ENCODE measurements around the gene COL4A1.

Gene COL4A1

GRCh38 chr13:110306960-110307766, at the start of gene COL4A1, which contains the start of gene COL4A2:
Gene COL4A1, minus strand, starts transcription at chr13:110307157. Its CDS starts 130 bp downstream, at chr13:110307027.
Gene COL4A2, plus strand, starts transcription at chr13:110307284. Its CDS starts 620 bp downstream, at chr13:110307904.
- no peak for DNase-seq (ENCODE audit: low read depth)

GRCh38 chr13:110356362-110356761, 49.4 kb upstream of the COL4A1 start:
- DNase-seq (ENCODE audit: low read depth): no peak

- no peak for DNase-seq (ENCODE audit: low read depth)
Observed at GRCh38 chr13:110354715-110355473, 47.9 kb upstream of the COL4A1 start.

DNA sequence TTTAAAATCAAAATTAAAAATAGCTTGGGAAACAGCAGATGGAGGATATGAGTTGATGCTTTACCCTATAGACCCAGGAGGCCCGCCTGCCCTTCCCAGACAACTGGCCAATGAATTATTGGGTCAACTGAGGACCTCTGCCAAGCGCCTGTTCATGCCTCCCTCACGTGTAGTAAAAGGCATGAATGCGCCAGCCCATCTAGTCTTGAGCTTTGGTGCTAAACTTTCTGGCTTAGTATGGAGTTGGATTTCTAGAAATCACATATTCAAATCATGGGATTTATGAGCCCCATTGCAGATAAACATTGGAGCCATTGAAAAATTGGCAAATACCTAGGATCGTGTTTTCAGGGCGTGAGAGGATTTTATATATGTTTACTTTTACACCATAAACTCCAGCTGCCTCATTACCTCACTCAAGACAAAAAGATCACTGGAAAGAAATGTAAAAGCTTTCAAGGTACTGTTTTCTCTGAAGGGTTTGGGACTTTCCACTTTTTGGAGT, 47.2 kb upstream of the COL4A1 start:
- no peak for DNase-seq (ENCODE audit: low read depth)

- no peak for DNase-seq (ENCODE audit: low read depth)
Observed at GRCh38 chr13:110353339-110353977, 46.5 kb upstream of the COL4A1 start.

GRCh38 chr13:110352735-110353134, 45.8 kb upstream of the COL4A1 start:
- no peak for DNase-seq (ENCODE audit: low read depth)

DNA sequence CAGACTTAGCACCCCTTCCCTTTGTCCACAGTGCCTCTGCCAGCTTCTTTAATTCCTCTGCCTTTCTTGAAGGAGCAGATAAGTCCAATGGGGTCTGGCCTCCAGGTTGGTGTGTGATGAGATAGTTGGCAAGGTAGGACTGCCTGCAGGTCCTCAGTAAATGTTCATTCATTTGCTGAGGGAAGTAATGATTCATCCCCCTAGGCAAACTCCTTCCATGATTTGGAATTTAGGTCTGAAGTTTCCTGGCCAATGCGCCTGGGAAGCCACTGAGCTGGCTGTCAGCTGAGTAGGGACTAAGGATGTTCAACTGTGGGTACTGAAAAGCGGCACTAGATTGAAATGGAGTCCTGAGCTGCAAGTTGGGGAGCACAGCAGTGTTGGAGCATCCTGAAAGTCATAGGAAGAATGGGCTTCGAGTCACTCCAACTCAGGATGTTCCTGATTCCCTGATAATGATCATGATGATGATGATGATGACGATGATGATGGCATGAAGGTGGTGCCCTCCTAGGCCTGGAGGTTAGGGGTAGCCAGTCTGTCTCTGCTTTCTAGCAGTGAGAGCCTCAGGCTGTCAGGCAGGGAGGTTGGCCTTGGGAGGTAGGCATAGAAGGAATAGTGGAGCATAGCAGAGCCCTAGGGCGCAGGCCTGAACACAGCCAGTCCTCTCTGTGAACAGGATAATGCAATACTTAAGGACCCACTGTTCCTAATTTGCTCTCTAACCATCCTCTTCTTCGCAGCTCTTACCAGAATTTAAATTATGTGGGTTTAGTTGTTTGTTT, 44.9 kb upstream of the COL4A1 start:
- DNase-seq (ENCODE audit: low read depth): no peak

DNA sequence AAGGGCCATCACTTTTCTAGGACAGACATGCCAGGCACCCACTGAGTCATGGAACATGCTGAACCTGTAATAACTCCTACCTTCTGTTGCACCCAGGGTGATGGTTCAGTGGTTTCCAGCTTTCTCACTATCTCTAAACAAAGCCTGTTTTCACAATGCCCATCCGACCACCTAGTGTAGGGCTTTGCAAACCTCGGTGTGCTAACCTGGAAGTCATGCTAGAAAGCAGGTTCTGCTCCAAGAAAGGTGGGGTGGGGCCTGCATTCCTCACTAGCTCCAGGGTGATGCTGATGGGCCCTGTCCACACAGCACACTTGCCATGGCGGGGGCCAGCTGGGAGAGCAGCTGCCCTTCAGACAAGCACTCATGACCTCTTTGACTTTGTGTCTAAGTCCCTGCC, 43.6 kb upstream of the COL4A1 start:
- DNase-seq (ENCODE audit: low read depth): no peak

DNA sequence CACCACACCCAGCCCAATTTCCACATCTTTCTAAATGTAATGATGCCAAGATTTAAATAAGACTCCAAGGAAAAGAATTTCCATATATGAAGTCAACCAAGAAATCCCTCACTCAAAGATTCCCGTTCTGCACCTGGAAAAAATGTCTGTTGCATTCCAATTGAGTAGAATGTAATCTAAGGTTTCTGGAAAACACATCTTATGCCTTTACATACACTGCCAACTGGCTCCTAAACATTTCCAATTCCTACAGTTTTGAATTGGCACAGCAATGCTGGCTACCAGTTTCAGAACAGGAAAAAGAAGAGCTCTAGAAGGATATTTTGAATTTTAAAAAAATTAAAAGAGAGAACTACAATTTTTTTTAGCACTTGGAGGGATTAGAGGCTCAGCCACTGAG, 43.1 kb upstream of the COL4A1 start:
- DNase-seq (ENCODE audit: low read depth): no peak

DNA sequence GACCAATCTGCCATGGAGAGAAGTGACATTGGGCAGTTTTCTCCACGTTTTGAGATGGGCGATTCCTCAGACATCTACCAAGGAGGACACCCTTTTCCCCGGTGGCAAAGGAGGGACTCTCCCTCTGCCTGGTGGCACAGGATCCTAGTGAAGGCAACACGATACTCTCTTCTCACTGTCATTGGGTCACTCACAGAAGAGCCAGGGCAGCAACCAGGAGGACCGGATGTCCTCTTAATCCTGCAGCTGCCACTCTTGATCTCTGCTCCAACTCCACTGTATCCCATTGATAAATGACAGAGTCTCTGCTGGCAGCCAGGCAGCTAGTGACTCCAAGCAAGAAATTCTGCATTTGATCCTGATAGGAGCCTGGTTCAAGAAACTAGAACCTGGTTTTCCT, 42.3 kb upstream of the COL4A1 start:
- no peak for DNase-seq (ENCODE audit: low read depth)

- DNase-seq (ENCODE audit: low read depth): no peak
Observed at GRCh38 chr13:110348309-110349105, 41.5 kb upstream of the COL4A1 start.

DNA sequence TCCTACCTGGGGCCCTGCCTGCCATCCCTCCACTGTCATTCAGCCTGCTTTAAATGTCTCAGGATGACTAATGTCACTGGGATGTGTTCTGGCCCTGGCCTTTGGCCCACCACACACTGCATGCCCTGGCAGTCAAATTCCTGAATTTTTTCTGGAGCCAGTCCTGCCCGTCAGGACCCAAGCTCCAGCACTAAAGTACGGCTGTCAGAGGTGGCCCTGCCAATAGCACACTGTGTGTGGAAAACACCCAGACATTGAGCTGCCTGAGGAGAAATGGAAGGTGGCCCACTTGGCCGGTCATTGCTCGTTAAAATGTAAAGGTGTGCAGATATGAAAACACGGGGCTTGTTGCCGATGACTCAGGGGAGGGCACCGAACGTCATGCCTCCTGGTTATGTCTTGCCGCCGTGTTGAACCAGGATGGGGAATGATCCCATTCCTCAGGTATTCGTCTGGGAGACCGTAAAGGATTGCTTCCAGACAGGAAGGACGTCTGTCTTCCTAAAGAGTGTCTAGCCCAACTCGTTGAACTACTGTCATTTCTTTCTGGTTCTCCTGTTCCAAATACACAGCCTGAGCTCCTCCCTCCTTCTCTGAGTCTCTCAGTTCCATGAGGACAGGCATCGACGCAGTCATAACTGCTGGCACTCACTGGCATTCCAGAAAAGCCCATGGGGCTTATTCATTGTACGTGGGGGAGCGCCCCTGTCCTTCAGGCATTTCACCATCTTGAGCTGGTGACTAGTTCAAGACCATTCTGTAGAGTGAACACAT, 40.8 kb upstream of the COL4A1 start:
- DNase-seq (ENCODE audit: low read depth): no peak

DNA sequence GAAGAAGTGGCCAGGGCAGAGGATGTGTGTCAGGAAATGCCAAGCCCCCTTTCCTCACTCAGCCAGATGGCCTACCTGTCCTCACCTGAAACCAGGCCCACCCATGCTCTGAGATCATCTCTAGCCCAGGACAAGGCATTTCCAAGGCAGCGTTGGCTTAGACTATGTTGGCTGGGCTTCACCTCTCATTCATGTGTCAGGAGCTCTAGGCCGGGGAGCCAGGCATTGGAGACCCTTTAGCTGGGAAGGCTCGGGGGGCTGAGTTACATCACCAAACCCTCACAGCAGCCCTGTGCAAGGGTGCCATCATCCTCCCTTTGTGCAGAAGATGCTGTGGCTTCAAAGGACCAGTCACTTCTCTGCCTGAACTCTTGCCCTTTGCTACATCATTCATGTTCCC, 40.1 kb upstream of the COL4A1 start:
- no peak for DNase-seq (ENCODE audit: low read depth)

GRCh38 chr13:110346661-110347067, 39.7 kb upstream of the COL4A1 start:
- no peak for DNase-seq (ENCODE audit: low read depth)

DNA sequence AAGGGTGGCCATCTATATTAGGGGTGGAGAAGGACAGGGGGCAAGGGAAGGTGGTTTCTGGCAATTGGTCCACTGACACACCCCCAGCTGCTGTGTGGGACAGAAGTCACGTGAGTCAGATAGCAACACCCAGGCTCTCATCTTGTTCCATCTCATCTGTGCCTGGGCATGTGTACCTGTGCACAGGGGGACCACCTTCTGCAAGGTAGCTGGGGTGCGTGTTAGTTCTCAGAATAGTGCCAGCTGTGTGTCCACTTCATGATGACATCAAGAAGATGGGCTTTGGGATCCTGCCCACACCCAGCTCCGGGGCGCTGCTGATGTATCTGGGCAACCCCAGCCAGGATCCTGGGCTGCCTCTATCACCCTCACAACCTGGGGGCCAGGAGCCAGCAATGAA, 38.7 kb upstream of the COL4A1 start:
- no peak for DNase-seq (ENCODE audit: low read depth)

DNA sequence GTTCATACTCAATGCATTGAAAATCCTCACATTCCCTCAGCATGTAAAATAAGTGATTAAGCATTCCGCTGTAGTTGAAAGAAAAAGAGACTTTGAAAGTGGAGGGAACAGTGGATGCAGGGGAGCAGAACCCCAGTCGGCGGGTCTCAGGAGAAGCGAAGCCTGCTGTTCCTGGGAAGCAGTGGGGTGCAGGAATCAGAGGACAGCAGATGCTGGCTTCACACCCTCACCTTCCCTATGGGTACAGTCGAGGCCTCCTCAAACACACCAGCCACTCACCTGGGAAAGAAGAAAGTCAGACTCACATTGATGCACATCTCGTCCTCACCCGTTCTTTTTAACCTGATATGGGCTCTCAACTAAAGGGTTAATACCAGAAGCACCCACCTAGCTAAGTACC, 38.3 kb upstream of the COL4A1 start:
- no peak for DNase-seq (ENCODE audit: low read depth)

DNA sequence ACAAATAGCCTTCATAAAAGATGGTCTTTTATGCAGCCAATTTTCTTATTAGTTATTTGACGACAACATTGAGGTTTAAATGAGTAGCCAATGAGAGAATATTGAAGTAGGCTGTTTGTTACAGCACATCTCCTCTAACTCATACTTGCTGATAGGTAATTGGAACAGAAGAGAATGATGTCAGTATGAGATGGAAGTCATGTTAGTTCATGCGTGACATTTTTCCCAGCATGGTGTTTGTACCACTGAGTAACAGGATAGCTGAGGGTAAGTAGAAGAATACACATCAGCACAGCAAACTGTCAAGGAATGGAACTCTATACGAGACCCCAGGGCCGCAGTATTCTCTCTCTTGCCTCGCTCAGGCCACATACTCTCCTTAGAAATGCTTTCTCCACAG, 37.4 kb upstream of the COL4A1 start:
- DNase-seq (ENCODE audit: low read depth): no peak

DNA sequence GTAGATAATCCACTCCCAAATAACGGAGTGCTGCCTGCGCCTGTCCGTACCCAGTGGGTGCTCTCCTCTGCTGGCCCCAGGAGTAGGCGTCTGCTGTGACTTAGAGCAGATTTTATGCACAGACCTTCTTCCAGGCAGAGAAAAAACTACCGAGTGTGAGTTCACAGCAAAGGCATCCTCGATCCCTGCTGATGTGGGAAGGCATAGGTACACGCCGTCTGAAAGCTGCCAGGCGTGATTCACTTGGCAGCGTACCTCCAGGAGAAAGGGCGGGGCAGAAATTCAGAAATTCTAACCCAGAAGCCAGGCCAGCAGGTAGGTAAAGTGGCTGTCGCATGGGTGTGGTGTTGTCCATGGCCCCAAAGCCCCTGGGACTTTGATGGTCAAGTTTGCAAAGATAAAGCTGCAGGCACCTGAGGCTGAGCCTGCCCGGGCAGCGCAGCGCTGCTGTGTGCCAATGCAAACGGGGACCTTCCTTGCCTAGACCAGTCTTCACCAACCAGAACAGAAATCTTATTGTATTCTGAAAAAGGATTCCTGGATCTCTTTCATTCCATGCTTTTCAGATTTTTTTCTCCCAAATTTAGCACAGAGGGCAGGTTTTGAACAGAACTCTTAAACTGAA, 36.4 kb upstream of the COL4A1 start:
- DNase-seq (ENCODE audit: low read depth): no peak

- DNase-seq (ENCODE audit: low read depth): no peak
Observed at GRCh38 chr13:110342474-110342873, 35.5 kb upstream of the COL4A1 start.

Measured in activated T-helper 9 cell treated with anti-CD3 and anti-CD28 coated beads, Interleukin-2, amount 50 U/mL, for 16 hours (primary cell).